Neural progenitor cell (in vitro differentiated cells): ENCODE measurements around the gene FSTL4. TPM values are rescaled to one million over a fixed set of nuclear protein-coding genes. Genes with fewer than 3 reads are reported as not detected.

ENCODE experiments used
- DNase-seq: peaks from one replicate; pipeline ENCODE4 v3.0.0-alpha.2; 2016; ENCODE audit warnings: low spot score
- H2AFZ ChIP-seq: fragments of 200-600 bp; sonication (generic); replicated peaks from 2 replicates; pipeline ENCODE4 v1.6.1; 2016; ENCODE audit warnings: antibody characterized with exemption
- H3F3A ChIP-seq: fragments of 200-600 bp; sonication (generic); 2 replicates; pipeline ENCODE4 v1.6.1; 2016; ENCODE audit warnings: antibody characterized with exemption, low read depth
- H3K27ac ChIP-seq: fragments of 200-600 bp; sonication (generic); 2 replicates; pipeline ENCODE4 v1.5.1; 2016; ENCODE audit warnings: mild to moderate bottlenecking
- H3K27me3 ChIP-seq: fragments of 200-600 bp; sonication (generic); 2 replicates; pipeline ENCODE4 v1.6.1; 2016; ENCODE audit warnings: mild to moderate bottlenecking, moderate library complexity
- H3K36me3 ChIP-seq: fragments of 200-600 bp; sonication (generic); 2 replicates; pipeline ENCODE4 v1.5.1; 2016
- H3K4me1 ChIP-seq: fragments of 200-600 bp; sonication (generic); 2 replicates; pipeline ENCODE4 v1.6.1; 2016; ENCODE audit warnings: mixed run types
- H3K4me2 ChIP-seq: fragments of 200-600 bp; sonication (generic); 2 replicates; pipeline ENCODE4 v1.6.1; 2016
- H3K4me3 ChIP-seq: fragments of 200-600 bp; sonication (generic); 2 replicates; pipeline ENCODE4 v1.5.1; 2016
- H3K79me2 ChIP-seq: fragments of 200-600 bp; sonication (generic); 2 replicates; pipeline ENCODE4 v1.6.1; 2016; ENCODE audit warnings: low read depth
- H3K9ac ChIP-seq: fragments of 200-600 bp; sonication (generic); 2 replicates; pipeline ENCODE4 v1.6.1; 2016
- H3K9me3 ChIP-seq: fragments of 200-600 bp; sonication (generic); 2 replicates; pipeline ENCODE4 v1.5.1; 2016; ENCODE audit warnings: low read depth
- H4K20me1 ChIP-seq: fragments of 200-600 bp; sonication (generic); 2 replicates; pipeline ENCODE4 v1.6.1; 2016; ENCODE audit warnings: low read depth
- H3K27ac Mint-ChIP-seq: 3 replicates; pipeline ENCODE4 v1.8.0; 2021; ENCODE audit warnings: mixed read lengths
- H3K27me3 Mint-ChIP-seq: 2 replicates; pipeline ENCODE4 v1.8.0; 2022; ENCODE audit warnings: low read depth, mild to moderate bottlenecking, inconsistent platforms, moderate library complexity, mixed read lengths; ENCODE audit not compliant: insufficient read depth
- H3K36me3 Mint-ChIP-seq: 3 replicates; pipeline ENCODE4 v1.8.0; 2021; ENCODE audit warnings: mixed read lengths
- H3K4me1 Mint-ChIP-seq: 3 replicates; pipeline ENCODE4 v1.8.0; 2021; ENCODE audit warnings: mixed read lengths
- H3K4me3 Mint-ChIP-seq: 3 replicates; pipeline ENCODE4 v1.8.0; 2021; ENCODE audit warnings: mild to moderate bottlenecking, moderate library complexity, mixed read lengths
- H3K9me3 Mint-ChIP-seq: 3 replicates; pipeline ENCODE4 v1.8.0; 2020; ENCODE audit warnings: mixed read lengths
- CTCF ChIP-seq: fragments of 200-600 bp; sonication (generic); IDR thresholded peaks from 2 replicates; pipeline ENCODE4 v1.5.1; 2017; ENCODE audit warnings: antibody characterized with exemption, mild to moderate bottlenecking
- EZH2 ChIP-seq: fragments of 200-600 bp; sonication (generic); IDR thresholded peaks from 2 replicates; pipeline ENCODE4 v1.6.1; 2017; ENCODE audit warnings: antibody characterized with exemption, mild to moderate bottlenecking, moderate library complexity
- EZH2phosphoT487 ChIP-seq: fragments of 200-600 bp; sonication (generic); IDR thresholded peaks from 2 replicates; pipeline ENCODE4 v1.6.1; 2017; ENCODE audit warnings: antibody characterized with exemption
- total RNA-seq: library from RNA; depleted of rRNA; stranded (reverse); fragments of >200 nt; gene quantifications from 2 replicates; pipeline ENCODE4 v1.2.3, GENCODE V29; 2015; ENCODE audit warnings: low replicate concordance

Gene FSTL4
- total RNA-seq, 1 donor from 2014 or later = 0.95 TPM

GRCh38 chr5:133564921-133565565 lies 47.3 kb downstream of the FSTL4 start:
- no peaks in the 10 kb centered on the region for H3K4me1 Mint-ChIP-seq
- Histone ChIP-seq H3K9ac (no peak overlapping the region), H3K27me3 (no peaks in the 10 kb centered on the region), H2AFZ (no peak overlapping the region), H4K20me1 (peaks cover 14% of the 10 kb centered on the region), H3K4me3 (no peak overlapping the region), H3F3A (no peaks in the 10 kb centered on the region), H3K27ac (no peak overlapping the region), H3K36me3 (no peaks in the 10 kb centered on the region), H3K9me3 (no peaks in the 10 kb centered on the region), H3K79me2 (no peaks in the 10 kb centered on the region), H3K4me1 (no peaks in the 10 kb centered on the region), H3K4me2 (no peak overlapping the region)
- H3K4me3 Mint-ChIP-seq = no peak overlapping the region
- no peaks in the 10 kb centered on the region for H3K36me3 Mint-ChIP-seq
- H3K9me3 Mint-ChIP-seq = no peaks in the 10 kb centered on the region
- peaks cover 7% of the 10 kb centered on the region for H3K27me3 Mint-ChIP-seq
- no peak for DNase-seq
- TF ChIP-seq EZH2phosphoT487 (no peak), EZH2 (no peak), CTCF (no peak)
- no peak overlapping the region for H3K27ac Mint-ChIP-seq

GRCh38 chr5:133562554-133562953 lies 49.8 kb downstream of the FSTL4 start:
- Histone ChIP-seq H4K20me1 (peaks cover 14% of the 10 kb centered on the region), H3K9ac (no peak overlapping the region), H2AFZ (no peak overlapping the region), H3K9me3 (no peaks in the 10 kb centered on the region), H3K4me2 (no peak overlapping the region), H3K4me1 (no peaks in the 10 kb centered on the region), H3K36me3 (no peaks in the 10 kb centered on the region), H3K79me2 (no peaks in the 10 kb centered on the region), H3K27me3 (no peaks in the 10 kb centered on the region), H3K4me3 (no peak overlapping the region), H3F3A (no peaks in the 10 kb centered on the region), H3K27ac (no peak overlapping the region)
- Mint-ChIP-seq H3K27me3 (peaks cover 13% of the 10 kb centered on the region), H3K9me3 (no peaks in the 10 kb centered on the region), H3K4me1 (no peaks in the 10 kb centered on the region), H3K36me3 (no peaks in the 10 kb centered on the region), H3K4me3 (no peak overlapping the region), H3K27ac (no peak overlapping the region)
- DNase-seq = no peak
- no peak for TF ChIP-seq EZH2phosphoT487
- no peak for TF ChIP-seq EZH2
- TF ChIP-seq CTCF = no peak

- H3K27ac Mint-ChIP-seq = no peak overlapping the region
- DNase-seq = no peak
- peaks cover 18% of the 10 kb centered on the region for H3K4me1 Mint-ChIP-seq
- Histone ChIP-seq H3K9ac (no peak overlapping the region), H3K9me3 (no peaks in the 10 kb centered on the region), H4K20me1 (no peaks in the 10 kb centered on the region), H3K36me3 (no peaks in the 10 kb centered on the region), H2AFZ (no peak overlapping the region), H3K4me3 (no peak overlapping the region), H3K4me1 (no peaks in the 10 kb centered on the region), H3K79me2 (no peaks in the 10 kb centered on the region), H3K27ac (no peak overlapping the region), H3K27me3 (no peaks in the 10 kb centered on the region), H3F3A (no peaks in the 10 kb centered on the region), H3K4me2 (no peak overlapping the region)
- no peaks in the 10 kb centered on the region for H3K36me3 Mint-ChIP-seq
- no peak overlapping the region for H3K4me3 Mint-ChIP-seq
- TF ChIP-seq EZH2phosphoT487 (no peak), CTCF (no peak), EZH2 (no peak)
- H3K27me3 Mint-ChIP-seq = peaks cover 10% of the 10 kb centered on the region
- H3K9me3 Mint-ChIP-seq = no peaks in the 10 kb centered on the region
Measured at GRCh38 chr5:133559960-133560359, 52.4 kb downstream of the FSTL4 start.
